Mesenchymal stem cell (in vitro differentiated cells and primary cell): ENCODE measurements around the gene IL6ST.
"Not testable (repeated sequence)": the region's sequence is repeated elsewhere in the genome, so short reads cannot be mapped to it uniquely, and the experiment has no call there.

Experiments used
- DNase-seq: peaks from one replicate; pipeline ENCODE4 v3.0.0-alpha.2; 2013
- H2AFZ ChIP-seq: one replicate; pipeline ENCODE4 v1.6.1; 2013; ENCODE audit warnings: low read depth, mild to moderate bottlenecking, control low read depth, inconsistent platforms, low read length, moderate library complexity
- H2AK5ac ChIP-seq: 2 replicates; pipeline ENCODE4 v1.6.1; 2013; ENCODE audit warnings: low read length, moderate library complexity, mild to moderate bottlenecking, inconsistent platforms; ENCODE audit not compliant: severe bottlenecking
- H2BK120ac ChIP-seq: one replicate; pipeline ENCODE4 v1.6.1; 2013; ENCODE audit warnings: low read depth, mild to moderate bottlenecking, inconsistent platforms, low read length, moderate library complexity
- H2BK12ac ChIP-seq, 2 experiments: one replicate each; pipeline ENCODE4 v1.6.1; 2013; ENCODE audit warnings: inconsistent platforms in 2 of 2, low read length in 2 of 2, mild to moderate bottlenecking in 2 of 2, moderate library complexity in 2 of 2, control low read depth in 1 of 2
- H2BK15ac ChIP-seq: one replicate; pipeline ENCODE4 v1.6.1; 2013; ENCODE audit warnings: mild to moderate bottlenecking, low read depth, inconsistent platforms; ENCODE audit not compliant: poor library complexity, severe bottlenecking
- H2BK5ac ChIP-seq: 2 replicates; pipeline ENCODE4 v1.6.1; 2013; ENCODE audit warnings: low read depth, mild to moderate bottlenecking, low read length, control low read depth, inconsistent platforms; ENCODE audit not compliant: poor library complexity, severe bottlenecking
- H3K14ac ChIP-seq, 2 experiments: one replicate each; pipeline ENCODE4 v1.6.1; 2013; ENCODE audit warnings: inconsistent platforms in 2 of 2, low read length in 2 of 2, control low read depth in 1 of 2, mild to moderate bottlenecking in 1 of 2, moderate library complexity in 1 of 2
- H3K18ac ChIP-seq, 2 experiments: one replicate each; pipeline ENCODE4 v1.6.1; 2013; ENCODE audit warnings: inconsistent platforms in 2 of 2, low read length in 2 of 2, control low read depth in 1 of 2, low read depth in 1 of 2, mild to moderate bottlenecking in 1 of 2
- H3K23ac ChIP-seq, 2 experiments: one replicate each; pipeline ENCODE4 v1.6.1; 2013; ENCODE audit warnings: inconsistent platforms in 2 of 2, low read length in 2 of 2, mild to moderate bottlenecking in 2 of 2, moderate library complexity in 2 of 2, control low read depth in 1 of 2
- H3K27ac ChIP-seq: 2 replicates; pipeline ENCODE4 v1.5.1; 2013; ENCODE audit warnings: mild to moderate bottlenecking, moderate library complexity, low read length, control low read depth, inconsistent platforms; ENCODE audit not compliant: poor library complexity, severe bottlenecking
- H3K27me3 ChIP-seq, 2 experiments: 2 replicates each; pipeline versions ENCODE4 v1.6.1 to v1.7.0; 2013; ENCODE audit warnings: low read length in 2 of 2, mild to moderate bottlenecking in 2 of 2, moderate library complexity in 2 of 2, control low read depth in 1 of 2, inconsistent platforms in 1 of 2; ENCODE audit not compliant: control insufficient read depth in 1 of 2, insufficient read depth in 1 of 2
- H3K36me3 ChIP-seq, 2 experiments: 2 replicates each; pipeline versions ENCODE4 v1.6.1 to v1.7.0; 2013; ENCODE audit warnings: low read length in 2 of 2, control low read depth in 1 of 2, inconsistent platforms in 1 of 2, low read depth in 1 of 2, mild to moderate bottlenecking in 1 of 2; ENCODE audit not compliant: insufficient read depth in 2 of 2, control insufficient read depth in 1 of 2
- H3K4ac ChIP-seq, 2 experiments: one replicate each; pipeline ENCODE4 v1.6.1; 2013; ENCODE audit warnings: inconsistent platforms in 2 of 2, low read length in 2 of 2, mild to moderate bottlenecking in 2 of 2, moderate library complexity in 2 of 2, control low read depth in 1 of 2, low read depth in 1 of 2
- H3K4me1 ChIP-seq: 2 replicates; pipeline ENCODE4 v1.6.1; 2013; ENCODE audit warnings: low read depth, low read length, control low read depth; ENCODE audit not compliant: control insufficient read depth, insufficient read depth
- H3K4me2 ChIP-seq: 2 replicates; pipeline ENCODE4 v1.6.1; 2013; ENCODE audit warnings: low read length, mild to moderate bottlenecking, inconsistent platforms; ENCODE audit not compliant: poor library complexity, severe bottlenecking
- H3K4me3 ChIP-seq, 2 experiments: 2 replicates each; pipeline versions ENCODE4 v1.5.1 to v1.7.0; 2013; ENCODE audit warnings: low read length in 2 of 2, mild to moderate bottlenecking in 2 of 2, control low read depth in 1 of 2, low read depth in 1 of 2; ENCODE audit not compliant: insufficient read depth in 1 of 2
- H3K79me1 ChIP-seq: replicated peaks from 2 replicates; pipeline ENCODE4 v1.6.1; 2013; ENCODE audit warnings: mild to moderate bottlenecking, control low read depth, low read length, inconsistent platforms; ENCODE audit not compliant: poor library complexity, severe bottlenecking
- H3K9ac ChIP-seq: 2 replicates; pipeline ENCODE4 v1.7.0; 2013; ENCODE audit warnings: mild to moderate bottlenecking, low read length, moderate library complexity
- H3K9me3 ChIP-seq: 2 replicates; pipeline ENCODE4 v1.7.0; 2013; ENCODE audit warnings: mild to moderate bottlenecking, low read length; ENCODE audit not compliant: control insufficient read depth
- H4K8ac ChIP-seq: one replicate; pipeline ENCODE4 v1.6.1; 2013; ENCODE audit warnings: inconsistent platforms, mild to moderate bottlenecking, low read length, moderate library complexity
- H4K91ac ChIP-seq: one replicate; pipeline ENCODE4 v1.6.1; 2013; ENCODE audit warnings: mild to moderate bottlenecking, low read length, inconsistent platforms
- WGBS: methylation state at CpG from one replicate; pipeline ENCODE4 v1.1.7; 2013; ENCODE audit warnings: mixed read lengths; 5-methylcytosine and 5-hydroxymethylcytosine counted together

IL6ST gene

DNA sequence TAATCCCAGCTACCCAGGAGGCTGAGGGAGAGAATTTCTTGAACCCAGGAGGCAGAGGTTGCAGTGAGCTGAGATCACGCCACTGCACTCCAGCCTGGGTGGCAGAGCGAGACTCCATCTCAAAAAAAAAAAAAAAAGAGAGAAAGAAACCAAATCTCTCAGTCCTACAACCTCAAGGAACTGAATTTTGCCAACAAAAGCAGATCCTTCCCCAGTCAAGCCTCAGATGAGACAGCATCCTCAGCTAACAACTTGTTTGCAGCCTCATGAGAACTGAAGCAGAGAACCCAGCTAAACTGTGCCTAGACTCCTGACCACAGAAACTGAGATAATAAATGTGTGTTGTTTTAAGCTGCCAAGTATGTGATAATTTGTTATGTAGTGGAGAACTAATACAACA lies 7.5 kb upstream of the IL6ST start:
- DNase-seq: no peak
- no peaks in the 10 kb centered on the region for H3K4me1 ChIP-seq
- H3K27ac ChIP-seq: no peak overlapping the region
- H2BK15ac ChIP-seq: no peak overlapping the region
- H4K8ac ChIP-seq: no peak overlapping the region
- H3K79me1 ChIP-seq: no peaks in the 10 kb centered on the region
- H2BK5ac ChIP-seq: no peak overlapping the region
- no peaks in the 10 kb centered on the region for H3K27me3 ChIP-seq
- no peak overlapping the region for H2AFZ ChIP-seq
- H2AK5ac ChIP-seq: no peak overlapping the region
- WGBS: 100% methylated on average over 1 of the region's 2 CpGs
- H3K9ac ChIP-seq: no peak overlapping the region
- H2BK120ac ChIP-seq: no peak overlapping the region
- H3K9me3 ChIP-seq: peaks cover 3% of the 10 kb centered on the region
- no peaks in the 10 kb centered on the region for H3K36me3 ChIP-seq
- no peak overlapping the region for H3K14ac ChIP-seq
- H3K18ac ChIP-seq: no peak overlapping the region
- no peak overlapping the region for H2BK12ac ChIP-seq
- H3K4me2 ChIP-seq: no peak overlapping the region
- H4K91ac ChIP-seq: no peak overlapping the region
- no peak overlapping the region for H3K23ac ChIP-seq
- H3K4ac ChIP-seq: no peak overlapping the region
- H3K4me3 ChIP-seq: no peak overlapping the region

DNA sequence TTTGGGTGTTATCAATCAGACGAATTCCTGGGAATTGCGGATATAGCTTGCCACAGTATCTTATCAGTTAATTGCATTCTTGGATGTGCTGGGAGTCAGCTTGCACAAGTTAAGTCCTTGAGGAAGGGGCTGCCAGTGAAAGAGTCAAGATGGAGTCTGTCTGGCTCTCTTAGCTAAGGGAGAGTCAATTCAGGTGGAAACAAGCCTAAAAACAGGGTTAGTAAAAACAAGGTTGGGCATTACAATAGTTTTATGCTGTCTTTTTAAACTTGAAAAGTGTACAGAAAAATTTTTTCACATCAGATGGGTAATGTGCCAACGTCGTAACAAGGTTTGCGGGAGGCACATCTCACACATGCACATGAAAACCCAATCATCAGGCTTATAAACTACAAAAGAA lies 5.5 kb upstream of the IL6ST start:
- H3K9me3 ChIP-seq, H3K23ac ChIP-seq, H3K4me1 ChIP-seq, H3K4ac ChIP-seq, H3K27ac ChIP-seq, H3K27me3 ChIP-seq, H2AK5ac ChIP-seq, H3K14ac ChIP-seq, H2BK15ac ChIP-seq, H3K4me2 ChIP-seq, H4K8ac ChIP-seq, H3K36me3 ChIP-seq, H3K9ac ChIP-seq, H4K91ac ChIP-seq, H3K79me1 ChIP-seq, H3K18ac ChIP-seq, H2BK12ac ChIP-seq, H2AFZ ChIP-seq, DNase-seq, H3K4me3 ChIP-seq, H2BK120ac ChIP-seq, H2BK5ac ChIP-seq: not testable (repeated sequence)
- 66% methylated on average over 2 of the region's 5 CpGs for WGBS

DNA sequence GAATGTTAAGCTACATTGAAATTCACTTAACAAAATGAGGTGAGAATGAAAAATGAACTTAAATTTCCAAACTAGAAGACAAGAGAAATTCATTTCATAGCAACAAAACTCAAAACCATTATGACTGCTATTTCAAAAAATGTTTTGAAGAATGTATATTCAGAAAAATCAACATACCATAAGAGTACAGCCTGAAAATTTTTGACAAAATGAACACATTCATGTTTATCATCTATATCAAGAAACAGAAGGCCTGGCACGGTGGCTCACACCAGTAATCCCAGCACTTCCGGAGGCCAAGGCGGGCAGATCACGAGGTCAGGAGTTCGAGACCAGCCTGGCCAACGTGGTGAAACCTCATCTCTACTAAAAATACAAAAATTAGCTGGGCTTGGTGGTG lies 4.2 kb upstream of the IL6ST start:
- no peak overlapping the region for H2BK15ac ChIP-seq
- no peak overlapping the region for H2BK5ac ChIP-seq
- H2AFZ ChIP-seq: no peak overlapping the region
- H3K9ac ChIP-seq: no peak overlapping the region
- H2BK12ac ChIP-seq: no peak overlapping the region
- H2AK5ac ChIP-seq: no peak overlapping the region
- no peak overlapping the region for H4K8ac ChIP-seq
- WGBS: 98% methylated on average over 4 of the region's 6 CpGs
- no peak overlapping the region for H4K91ac ChIP-seq
- no peak overlapping the region for H3K23ac ChIP-seq
- H3K4ac ChIP-seq: no peak overlapping the region
- H3K4me2 ChIP-seq: no peak overlapping the region
- peaks cover 3% of the 10 kb centered on the region for H3K9me3 ChIP-seq
- no peaks in the 10 kb centered on the region for H3K36me3 ChIP-seq
- no peak overlapping the region for H3K18ac ChIP-seq
- H3K79me1 ChIP-seq: no peaks in the 10 kb centered on the region
- no peak overlapping the region for H3K4me3 ChIP-seq
- no peak overlapping the region for H2BK120ac ChIP-seq
- H3K27ac ChIP-seq: no peak overlapping the region
- H3K14ac ChIP-seq: no peak overlapping the region
- no peak for DNase-seq
- H3K4me1 ChIP-seq: no peaks in the 10 kb centered on the region
- no peaks in the 10 kb centered on the region for H3K27me3 ChIP-seq

DNA sequence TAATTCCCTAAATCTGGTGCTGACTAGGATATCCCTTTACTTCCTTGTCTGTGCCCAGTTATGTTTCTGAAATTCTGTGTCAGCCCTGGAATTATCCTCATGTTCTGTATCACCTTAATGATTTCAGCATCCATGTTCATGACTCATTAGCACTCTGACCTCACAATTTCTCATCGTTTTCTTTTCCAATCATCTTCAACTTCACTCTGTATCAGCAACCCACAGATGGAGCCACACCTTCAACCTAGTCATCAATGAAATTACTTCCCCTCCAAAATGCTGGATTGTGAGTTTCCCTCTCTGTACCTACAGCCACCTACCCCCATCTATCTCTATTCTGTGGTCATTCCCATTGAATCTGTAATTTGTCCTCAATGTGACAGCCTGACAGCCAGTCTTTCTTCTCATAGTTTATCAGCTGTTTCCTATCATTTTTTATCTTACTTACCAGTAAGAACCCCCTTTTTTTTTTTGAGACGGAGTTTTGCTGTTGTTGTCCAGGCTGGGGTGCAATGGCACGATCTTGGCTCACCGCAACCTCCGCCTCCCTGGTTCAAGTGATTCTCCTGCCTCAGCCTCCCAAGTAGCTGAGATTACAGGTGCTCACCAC lies 3.1 kb upstream of the IL6ST start:
- Histone ChIP-seq H3K4me2 (no peak overlapping the region), H3K27ac (no peak overlapping the region), H2BK5ac (no peak overlapping the region), H2BK120ac (no peak overlapping the region), H3K18ac (no peak overlapping the region), H4K91ac (no peak overlapping the region), H3K4me3 (no peak overlapping the region), H4K8ac (no peak overlapping the region), H2AK5ac (no peak overlapping the region), H3K79me1 (no peaks in the 10 kb centered on the region), H3K4ac (no peak overlapping the region), H3K9me3 (peaks cover 3% of the 10 kb centered on the region), H2AFZ (no peak overlapping the region), H3K4me1 (no peaks in the 10 kb centered on the region), H3K36me3 (no peaks in the 10 kb centered on the region), H3K9ac (peak overlapping the region; percentile 28), H3K14ac (no peak overlapping the region), H3K23ac (no peak overlapping the region), H2BK12ac (peak overlapping the region in 1 of 2 experiments; percentile 54), H3K27me3 (no peaks in the 10 kb centered on the region), H2BK15ac (no peak overlapping the region)
- 80% methylated on average over 5 of the region's 5 CpGs for WGBS
- peak; percentile 63 for DNase-seq
